Measurements from ENCODE around the gene SLC38A3. TPM values are rescaled to one million over a fixed set of nuclear protein-coding genes. Genes with fewer than 3 reads are reported as not detected.
A peak's percentile ranks its signal among the peaks of the same experiment; 100 is the strongest.

SLC38A3 gene
- total and polyA plus RNA-seq, 9 of the 15 experiments (the other 6 are each of a cell fraction or from before 2014, with no cell fraction given): 0.09 to 0.38 (median 0.16) TPM; not detected in 6

- H3K4me1 ChIP-seq (replicated peaks in 1 of 2; ENCODE audit: control insufficient read depth in 2 of 2, insufficient read depth in 2 of 2, low read length in 2 of 2): peaks cover 9 to 34% of the 10 kb centered on the region in 2 experiments; a peak in 4 of 5 replicates
- no peaks in the 10 kb centered on the region for H3K36me3 ChIP-seq (ENCODE audit: control insufficient read depth, insufficient read depth, low read length)
- FAIRE-seq: no peak
- H3K9me1 ChIP-seq (ENCODE audit: control insufficient read depth, insufficient read depth, low read length): no peaks in the 10 kb centered on the region
- no peak for DNase-seq (ENCODE audit: extremely low read depth in 1 of 4, low spot score in 3 of 4)
- no peak overlapping the region; a peak in 2 of 4 replicates for H3K9ac ChIP-seq (ENCODE audit: insufficient read depth in 1 of 2, low read depth in 2 of 2, low read length in 2 of 2)
- BruUV-seq (replicated peaks): no TSS peak
- in situ Hi-C loops (cut with MboI): no loop called here
- H3K27me3 ChIP-seq (ENCODE audit: control insufficient read depth in 2 of 2, insufficient read depth in 2 of 2, low read length in 2 of 2): no peaks in the 10 kb centered on the region
- TF ChIP-seq SPI1 (IDR thresholded peaks at IDR 0.05; ENCODE audit: borderline replicate concordance, low read depth, low read length) (no peak), ZFP36 (IDR thresholded peaks at IDR 0.05; ENCODE audit: low read depth, low read length, partially characterized antibody) (peak; percentile 58), SP2 (IDR thresholded peaks at IDR 0.05; ENCODE audit: extremely low read depth, low read depth, low read length, poor library complexity, severe bottlenecking) (no peak)
- no peak overlapping the region for H3K4me2 ChIP-seq (ENCODE audit: insufficient read depth, low read length)
- 29% methylated on average over 6 of the region's 7 CpGs for WGBS (ENCODE audit: insufficient coverage, low coverage, missing lambda C conversion rate)
- peaks cover 3% of the 10 kb centered on the region; the same call in 1 of the 2 replicates for H4K20me1 ChIP-seq (replicated peaks; ENCODE audit: control insufficient read depth, insufficient read depth, low read length)
- ChIA-PET CTCF (ENCODE audit: low intra/inter-chr PET ratio) (no interaction called here), POLR2A (interaction anchor here (0.6 to 1.3 kb wide), 3 partner anchors 15 to 105 kb away, joined by 4 to 5 read pairs (median 5); no protein-coding TSS in a partner anchor)
- H3K4me3 ChIP-seq: no peak overlapping the region
- H3K27ac ChIP-seq (ENCODE audit: extremely low read depth, low read depth, low read length): no peak overlapping the region
- no peak overlapping the region for H2AFZ ChIP-seq (ENCODE audit: low read depth, low read length)
- H3K79me2 ChIP-seq (ENCODE audit: control insufficient read depth, insufficient read depth, low read length): no peaks in the 10 kb centered on the region
- no peaks in the 10 kb centered on the region for H3K9me3 ChIP-seq (replicated peaks; ENCODE audit: control insufficient read depth, insufficient read depth, low read depth, low read length)
- intact Hi-C loops (cut with micrococcal nuclease): no loop called here
- no peak for ATAC-seq
These were observed 39.8 kb upstream of the SLC38A3 start for GRCh38 chr3:50164984-50165909.

Measured in K562 (cell line).